Measurements from ENCODE around the gene DFFB.

DFFB gene

DNA sequence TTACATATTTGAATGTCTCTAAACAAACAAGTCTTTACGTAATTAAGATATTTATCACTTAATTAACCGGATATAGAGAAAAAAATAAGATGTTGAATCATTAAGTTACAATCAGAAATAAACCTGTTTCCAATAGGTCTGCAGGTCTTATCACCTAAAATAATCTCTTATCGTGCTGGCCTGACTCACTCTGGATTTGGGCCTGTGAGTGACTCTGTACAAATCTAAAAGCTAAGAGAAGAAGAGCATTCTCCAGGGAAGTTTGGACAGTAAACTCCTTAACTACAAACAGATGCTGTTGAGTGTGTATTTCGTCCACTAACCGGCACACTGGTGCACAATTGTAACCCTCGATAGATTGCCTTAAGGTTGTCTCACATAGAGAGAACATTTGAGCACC is 25.6 kb upstream of the DFFB start:
- no peak for DNase-seq

- DNase-seq: no peak
Observed at GRCh38 chr1:3834701-3835100, 22.6 kb upstream of the DFFB start.

GRCh38 chr1:3836421-3836820 is 20.9 kb upstream of the DFFB start:
- DNase-seq: no peak

GRCh38 chr1:3837200-3837599 is 20.1 kb upstream of the DFFB start:
- no peak for DNase-seq

- DNase-seq: no peak
Observed at GRCh38 chr1:3837685-3838084, 19.6 kb upstream of the DFFB start.

GRCh38 chr1:3838788-3839187 is 18.5 kb upstream of the DFFB start:
- no peak for DNase-seq

GRCh38 chr1:3841491-3841890 is 15.8 kb upstream of the DFFB start:
- no peak for DNase-seq

DNA sequence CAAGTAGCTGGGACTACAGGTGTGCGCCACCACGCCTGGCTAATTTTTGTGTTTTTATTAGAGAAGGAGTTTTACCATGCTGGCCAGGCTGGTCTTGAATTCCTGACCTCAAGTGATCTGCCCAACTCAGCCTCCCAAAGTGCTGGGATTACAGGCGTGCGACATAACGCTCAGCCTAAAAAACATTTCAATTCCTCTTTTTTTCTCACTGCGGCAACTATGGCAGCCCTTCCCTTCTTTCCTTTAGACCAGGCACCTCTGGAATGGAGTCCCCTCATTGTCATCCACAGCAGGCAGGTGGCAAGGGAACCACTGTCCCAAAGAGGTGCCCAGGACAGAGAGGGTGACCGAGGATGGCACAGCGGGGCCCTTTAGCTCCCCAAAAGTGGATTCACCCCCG is 14.4 kb upstream of the DFFB start:
- DNase-seq: no peak

DNA sequence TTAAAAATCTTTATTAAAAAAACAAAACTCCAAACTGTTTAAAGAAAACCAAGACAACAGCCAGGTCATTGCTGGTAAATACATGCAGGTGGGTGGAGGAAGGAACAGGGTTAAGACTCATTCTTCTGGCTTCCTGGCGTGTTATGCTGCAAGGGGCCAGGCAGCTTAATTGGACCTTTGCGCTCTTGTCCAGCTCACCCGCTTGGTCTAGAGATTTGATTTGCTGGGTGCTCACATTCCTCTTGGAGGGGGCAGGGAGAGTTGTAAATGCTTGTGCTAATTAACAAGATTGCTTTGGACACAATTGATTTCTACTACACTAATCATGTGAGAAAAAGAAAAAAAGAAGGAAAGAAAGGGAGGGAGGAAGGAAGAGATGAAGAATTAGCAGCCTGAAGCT is 10.7 kb upstream of the DFFB start:
- DNase-seq: no peak

- no peak for DNase-seq
Observed at GRCh38 chr1:3847081-3847480, 10.2 kb upstream of the DFFB start.

DNA sequence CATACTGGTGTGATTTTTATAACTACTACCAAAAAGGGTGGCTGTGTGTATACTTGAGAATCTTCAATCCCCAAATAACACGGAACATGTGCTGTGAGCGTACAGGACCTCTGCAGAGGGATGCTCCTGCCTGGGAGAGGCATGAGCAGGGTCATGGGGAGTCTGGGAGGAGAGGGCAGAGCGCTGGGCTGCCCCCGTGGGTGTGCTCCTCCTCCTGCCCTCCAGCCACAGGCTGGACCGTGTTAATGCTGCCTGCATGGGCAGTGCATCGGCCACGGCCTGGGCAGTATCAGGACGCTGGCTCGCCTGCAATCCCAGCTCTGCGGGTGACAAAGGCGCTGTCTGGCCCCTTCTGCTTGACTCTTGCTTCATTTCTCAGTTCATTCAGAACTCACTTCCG is 6.4 kb upstream of the DFFB start:
- no peak for DNase-seq

DNA sequence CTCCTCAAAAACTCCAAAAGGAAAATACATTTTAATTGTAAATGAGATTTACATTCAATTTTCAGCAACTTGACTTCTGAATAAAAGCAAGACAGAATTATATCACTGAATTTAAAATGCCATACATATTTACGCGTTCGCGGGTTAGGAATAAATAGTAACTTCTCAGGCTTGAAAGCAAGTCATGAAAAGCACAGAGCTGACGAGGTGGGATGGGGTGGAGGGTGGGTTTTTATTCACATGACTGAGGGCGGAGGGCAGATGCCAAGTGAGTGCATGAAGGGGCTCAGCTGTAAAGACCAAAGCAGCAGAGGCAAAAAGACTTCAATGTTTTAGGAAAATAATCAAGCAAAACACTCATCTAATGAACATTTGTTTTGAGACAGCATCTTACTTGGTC is 6.0 kb upstream of the DFFB start:
- DNase-seq: no peak

- no peak for DNase-seq
Observed at GRCh38 chr1:3852091-3852490, 5.2 kb upstream of the DFFB start.

GRCh38 chr1:3852711-3853485 is 4.4 kb upstream of the DFFB start:
- no peak for DNase-seq

DNA sequence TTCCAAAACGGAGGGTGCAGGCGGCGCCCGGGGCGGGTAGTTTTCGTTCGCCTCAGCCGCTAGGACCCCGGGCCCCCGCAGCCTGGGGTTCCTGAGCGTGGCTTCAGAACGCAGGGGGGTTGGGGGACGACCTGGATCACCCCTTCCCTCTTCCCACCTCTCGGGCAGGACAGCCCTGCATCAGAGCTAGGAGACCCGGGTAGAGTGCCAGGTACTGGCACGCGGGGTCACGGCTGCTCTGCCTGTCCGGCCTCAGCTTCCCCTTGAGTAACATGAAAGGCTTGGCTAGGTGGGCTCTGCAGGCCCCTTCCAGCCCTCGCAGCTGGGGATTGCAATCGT is 484 bp downstream of the DFFB start:
- no peak for DNase-seq

- no peak for DNase-seq
Observed at GRCh38 chr1:3858231-3858981, 1.1 kb downstream of the DFFB start.

DNA sequence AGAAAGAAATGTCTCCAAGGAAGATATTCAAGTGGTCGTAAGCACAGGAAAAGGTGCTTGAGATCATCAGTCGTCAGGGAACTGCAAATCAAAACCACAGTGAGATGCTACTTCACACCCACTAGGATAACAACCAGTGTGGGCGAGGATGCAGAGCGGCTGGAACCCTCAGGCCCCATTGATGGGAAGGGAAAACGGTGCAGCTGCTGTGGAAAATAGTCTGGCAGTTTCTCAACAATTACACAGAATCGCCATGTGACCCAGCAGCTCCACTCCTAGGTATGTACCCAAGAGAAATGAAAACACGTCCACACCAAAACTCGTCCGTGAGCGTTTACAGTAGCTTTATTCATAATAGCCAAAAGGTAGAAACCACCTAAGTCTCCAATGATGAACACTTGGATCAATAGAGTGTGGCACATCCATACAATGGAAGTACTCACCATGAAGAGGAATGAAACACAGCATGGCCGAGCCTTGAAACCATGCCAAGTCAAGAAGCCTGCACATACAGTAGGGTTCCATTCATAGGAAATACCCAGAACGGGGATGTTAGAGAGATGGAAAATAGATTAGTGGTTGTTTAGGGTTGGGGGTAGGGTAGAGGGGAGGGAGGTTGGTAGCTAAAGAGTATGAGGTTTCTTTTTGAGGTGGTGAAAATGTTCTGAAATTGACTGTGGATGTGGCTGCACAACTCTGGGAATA is 6.1 kb downstream of the DFFB start:
- no peak for DNase-seq

GRCh38 chr1:3864884-3865283 is 7.6 kb downstream of the DFFB start:
- no peak for DNase-seq

DNA sequence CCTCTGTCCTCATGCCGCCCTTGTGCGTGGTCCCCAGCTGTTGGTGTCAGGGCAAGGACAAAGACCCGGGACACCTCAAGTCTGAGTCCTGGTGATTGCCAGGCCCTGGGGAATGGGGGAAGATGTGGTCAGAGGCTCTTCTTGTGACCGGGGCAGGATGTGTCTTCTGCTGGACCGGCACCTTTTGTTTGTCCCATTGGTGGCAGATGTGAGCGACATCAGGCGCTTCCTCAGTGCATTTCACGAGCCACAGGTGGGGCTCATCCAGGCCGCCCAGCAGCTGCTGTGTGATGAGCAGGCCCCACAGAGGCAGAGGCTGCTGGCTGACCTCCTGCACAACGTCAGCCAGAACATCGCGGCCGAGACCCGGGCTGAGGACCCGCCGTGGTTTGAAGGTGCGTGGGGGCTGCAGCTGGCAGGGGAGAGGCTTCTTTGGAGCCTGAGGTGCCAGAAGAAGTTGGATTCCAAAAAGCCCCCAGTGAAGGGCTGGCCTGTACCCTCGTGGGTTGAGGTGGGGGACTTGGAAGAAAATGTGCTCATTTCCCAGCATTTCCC is 8.4 kb downstream of the DFFB start:
- no peak for DNase-seq

GRCh38 chr1:3868464-3869006 is 11.3 kb downstream of the DFFB start:
- DNase-seq: no peak

- no peak for DNase-seq
Observed at GRCh38 chr1:3869751-3870301, 12.6 kb downstream of the DFFB start.

DNA sequence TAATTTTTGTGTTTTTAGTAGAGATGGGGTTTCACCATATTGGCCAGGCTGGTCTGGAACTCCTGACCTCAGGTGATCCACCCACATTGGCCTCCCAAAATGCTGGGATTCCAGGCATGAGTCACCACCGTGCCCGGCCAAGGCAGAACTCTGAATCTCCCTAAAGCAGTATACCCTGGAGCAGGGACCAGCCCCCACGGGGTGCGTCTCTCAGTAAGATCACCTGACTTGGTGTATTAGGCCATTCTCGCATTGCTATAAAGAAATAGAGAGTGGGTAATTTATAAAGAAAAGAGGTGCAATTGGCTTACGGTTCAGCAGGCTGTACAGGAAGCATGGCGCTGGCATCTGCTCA is 14.2 kb downstream of the DFFB start:
- no peak for DNase-seq

GRCh38 chr1:3872546-3872945 is 15.3 kb downstream of the DFFB start:
- no peak for DNase-seq

Data from activated CD4-positive, alpha-beta T cell treated with anti-CD3 and anti-CD28 coated beads, Interleukin-2, amount 50 U/mL, for 4 hours (primary cell).